ENCODE measurements around the gene LHFPL5.

DNA sequence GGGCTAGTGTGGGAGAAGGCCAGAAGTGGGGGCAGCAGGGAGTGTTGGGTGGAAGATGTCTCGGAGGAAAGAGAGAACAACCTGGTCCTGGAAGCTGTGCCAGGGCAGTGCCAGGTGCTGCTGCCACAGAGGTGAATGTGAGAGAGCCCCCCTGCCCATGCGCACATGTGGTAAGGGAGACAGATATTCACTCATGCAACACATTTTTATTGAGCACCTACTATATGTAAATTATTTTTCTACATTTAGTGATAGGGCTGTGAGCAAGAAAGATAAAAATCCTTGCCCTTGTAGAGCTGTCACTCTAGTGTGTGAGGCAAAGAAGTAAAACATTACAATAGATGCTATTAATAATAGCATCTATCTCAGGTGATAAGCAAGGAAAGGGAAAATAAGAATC is 23.9 kb upstream of the LHFPL5 start:
- TF ChIP-seq, protein P1, sequence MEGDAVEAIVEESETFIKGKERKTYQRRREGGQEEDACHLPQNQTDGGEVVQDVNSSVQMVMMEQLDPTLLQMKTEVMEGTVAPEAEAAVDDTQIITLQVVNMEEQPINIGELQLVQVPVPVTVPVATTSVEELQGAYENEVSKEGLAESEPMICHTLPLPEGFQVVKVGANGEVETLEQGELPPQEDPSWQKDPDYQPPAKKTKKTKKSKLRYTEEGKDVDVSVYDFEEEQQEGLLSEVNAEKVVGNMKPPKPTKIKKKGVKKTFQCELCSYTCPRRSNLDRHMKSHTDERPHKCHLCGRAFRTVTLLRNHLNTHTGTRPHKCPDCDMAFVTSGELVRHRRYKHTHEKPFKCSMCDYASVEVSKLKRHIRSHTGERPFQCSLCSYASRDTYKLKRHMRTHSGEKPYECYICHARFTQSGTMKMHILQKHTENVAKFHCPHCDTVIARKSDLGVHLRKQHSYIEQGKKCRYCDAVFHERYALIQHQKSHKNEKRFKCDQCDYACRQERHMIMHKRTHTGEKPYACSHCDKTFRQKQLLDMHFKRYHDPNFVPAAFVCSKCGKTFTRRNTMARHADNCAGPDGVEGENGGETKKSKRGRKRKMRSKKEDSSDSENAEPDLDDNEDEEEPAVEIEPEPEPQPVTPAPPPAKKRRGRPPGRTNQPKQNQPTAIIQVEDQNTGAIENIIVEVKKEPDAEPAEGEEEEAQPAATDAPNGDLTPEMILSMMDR (CRISPR knock-in tag; IDR thresholded peaks at IDR 0.05), result no peak
- no peak for TF ChIP-seq ZNF367 (CRISPR knock-in tag; IDR thresholded peaks at IDR 0.05; ENCODE audit: borderline replicate concordance)
- no peak for TF ChIP-seq POLR2A (IDR thresholded peaks at IDR 0.05; ENCODE audit: insufficient read depth in 1 of 2, low read depth in 2 of 2, low read length in 2 of 2)
- TF ChIP-seq RFX5 (IDR thresholded peaks at IDR 0.05; ENCODE audit: low read depth, low read length), result no peak
- TF ChIP-seq JUN (CRISPR knock-in tag; IDR thresholded peaks at IDR 0.05), result no peak
